IMR-90 (cell line): ENCODE results near the gene ITGA3. TPM values are rescaled to one million over a fixed set of nuclear protein-coding genes. Genes with fewer than 3 reads are reported as not detected.

Experiments
- ATAC-seq: fragments of 200-7000 bp; cut with Tn5 transposase; 2 replicates; pipeline ENCODE4 v1.9.1; 2020; ENCODE audit warnings: low read depth, mild to moderate bottlenecking, moderate library complexity
- BruUV-seq: library from RNA; stranded (reverse); fragments of 400-500 nt; replicated peaks from 2 replicates; lab custom pipeline; 2021; lab: Mats Ljungman, UMichigan
- CTCF ChIA-PET: fragments of 300-600 bp; formaldehyde crosslinking; extraction: SDS; loops from one replicate; lab custom pipeline; 2021; ENCODE audit warnings: antibody characterized with exemption; lab: Yijun Ruan, JAX
- POLR2A ChIA-PET: fragments of 300-600 bp; sonication (Branson Sonifier 250); formaldehyde crosslinking; loops from one replicate; lab custom pipeline; 2022; ENCODE audit warnings: antibody characterized with exemption; ENCODE audit not compliant: unreplicated experiment; lab: Charles Lee
- DNase-seq: peaks from one replicate; pipeline ENCODE4 v3.0.0; 2013
- H2AFZ ChIP-seq: replicated peaks from 2 replicates; pipeline ENCODE3; 2013; ENCODE audit warnings: low read length, mild to moderate bottlenecking; ENCODE audit not compliant: poor library complexity
- H2AK5ac ChIP-seq: 2 replicates; pipeline ENCODE4 v1.6.1; 2013; ENCODE audit warnings: low read depth, low read length, inconsistent platforms
- H2AK9ac ChIP-seq: replicated peaks from 2 replicates; pipeline ENCODE3; 2013; ENCODE audit warnings: mild to moderate bottlenecking, low read depth, low read length, moderate library complexity; ENCODE audit not compliant: poor library complexity
- H2BK120ac ChIP-seq: 2 replicates; pipeline ENCODE4 v1.6.1; 2013; ENCODE audit warnings: low read depth, low read length, inconsistent platforms
- H2BK15ac ChIP-seq: 3 replicates; pipeline ENCODE4 v1.6.1; 2013; ENCODE audit warnings: low read depth, low read length, inconsistent platforms
- H2BK20ac ChIP-seq: 2 replicates; pipeline ENCODE4 v1.6.1; 2013; ENCODE audit warnings: low read depth, mild to moderate bottlenecking, inconsistent platforms, low read length, moderate library complexity
- H2BK5ac ChIP-seq: 2 replicates; pipeline ENCODE4 v1.6.1; 2013; ENCODE audit warnings: mild to moderate bottlenecking, low read depth, low read length, inconsistent platforms; ENCODE audit not compliant: poor library complexity, severe bottlenecking
- H3K14ac ChIP-seq: replicated peaks from 2 replicates; pipeline ENCODE4 v1.6.1; 2013; ENCODE audit warnings: low read depth, low read length, inconsistent platforms
- H3K18ac ChIP-seq: 2 replicates; pipeline ENCODE4 v1.6.1; 2013; ENCODE audit warnings: low read depth, low read length, control low read depth
- H3K23ac ChIP-seq: 2 replicates; pipeline ENCODE4 v1.6.1; 2013; ENCODE audit warnings: low read depth, low read length, inconsistent platforms
- H3K27ac ChIP-seq: 2 replicates; pipeline ENCODE4 v1.5.1; 2013; ENCODE audit warnings: mild to moderate bottlenecking, control low read depth, low read length; ENCODE audit not compliant: insufficient read depth
- H3K27me3 ChIP-seq: 2 replicates; pipeline ENCODE4 v1.6.1; 2013; ENCODE audit warnings: low read length; ENCODE audit not compliant: control insufficient read depth, insufficient read depth
- H3K36me3 ChIP-seq: 2 replicates; pipeline ENCODE4 v1.6.1; 2013; ENCODE audit warnings: low read length, mixed read lengths; ENCODE audit not compliant: control insufficient read depth, insufficient read depth
- H3K4ac ChIP-seq: 2 replicates; pipeline ENCODE4 v1.6.1; 2013; ENCODE audit warnings: low read depth, low read length, inconsistent platforms
- H3K4me1 ChIP-seq: 2 replicates; pipeline ENCODE4 v1.6.1; 2013; ENCODE audit warnings: low read length, mixed read lengths; ENCODE audit not compliant: control insufficient read depth, insufficient read depth
- H3K4me2 ChIP-seq: 2 replicates; pipeline ENCODE4 v1.6.1; 2013; ENCODE audit warnings: low read depth, mild to moderate bottlenecking, control low read depth, low read length, moderate library complexity
- H3K4me3 ChIP-seq: 2 replicates; pipeline ENCODE4 v1.5.1; 2013; ENCODE audit warnings: low read depth, mild to moderate bottlenecking, control low read depth, low read length, moderate library complexity; ENCODE audit not compliant: insufficient read depth
- H3K56ac ChIP-seq: 2 replicates; pipeline ENCODE4 v1.6.1; 2013; ENCODE audit warnings: low read length, inconsistent platforms; ENCODE audit not compliant: insufficient read depth; ENCODE audit errors: extremely low read depth
- H3K79me1 ChIP-seq, 2 experiments: 2 replicates each; pipeline ENCODE4 v1.6.1; 2013; ENCODE audit warnings: low read length in 2 of 2, inconsistent platforms in 1 of 2, low read depth in 1 of 2
- H3K9ac ChIP-seq: 2 replicates; pipeline ENCODE4 v1.6.1; 2013; ENCODE audit warnings: low read depth, low read length, control low read depth
- H3K9me1 ChIP-seq: 2 replicates; pipeline ENCODE4 v1.6.1; 2013; ENCODE audit warnings: low read length, inconsistent platforms; ENCODE audit not compliant: insufficient read depth
- H3K9me3 ChIP-seq: 2 replicates; pipeline ENCODE4 v1.6.1; 2013; ENCODE audit warnings: low read length; ENCODE audit not compliant: control insufficient read depth, insufficient read depth
- H4K20me1 ChIP-seq: 2 replicates; pipeline ENCODE4 v1.6.1; 2013; ENCODE audit warnings: low read length, inconsistent platforms; ENCODE audit not compliant: insufficient read depth
- H4K5ac ChIP-seq: 2 replicates; pipeline ENCODE4 v1.6.1; 2013; ENCODE audit warnings: mild to moderate bottlenecking, low read depth, low read length, control low read depth
- H4K8ac ChIP-seq, 2 experiments: 2 replicates each; pipeline ENCODE4 v1.6.1; 2013; ENCODE audit warnings: low read depth in 2 of 2, low read length in 2 of 2, control low read depth in 1 of 2, inconsistent platforms in 1 of 2
- H4K91ac ChIP-seq: 2 replicates; pipeline ENCODE4 v1.6.1; 2013; ENCODE audit warnings: low read depth, low read length, inconsistent platforms; ENCODE audit not compliant: insufficient read depth
- CHD1 ChIP-seq: IDR thresholded peaks from 2 replicates; pipeline ENCODE4 v1.6.1; 2012; ENCODE audit warnings: low read depth, low read length, improper control_type of control experiment
- FOS ChIP-seq: fragments of 150-350 bp; IDR thresholded peaks from 2 replicates; pipeline ENCODE4 v1.6.1; 2016; ENCODE audit warnings: low read depth, low read length
- RAD21 ChIP-seq: IDR thresholded peaks from 2 replicates; pipeline ENCODE4 v1.6.1; 2012; ENCODE audit warnings: low read length, improper control_type of control experiment
- WGBS, 2 experiments: methylation state at CpG; one replicate each; pipeline versions ENCODE4 v1.1.5 to v1.1.7; 2013; ENCODE audit warnings: missing lambda C conversion rate in 2 of 2; ENCODE audit not compliant: insufficient read length in 1 of 2; ENCODE audit errors: extremely low coverage in 2 of 2; 5-methylcytosine and 5-hydroxymethylcytosine counted together
- dilution Hi-C: fragments of 300-500 bp; cut with HindIII; formaldehyde crosslinking; loops from one replicate; pipeline ENCODE4 v1.14.3; 2018; ENCODE audit warnings: low sequenced_read_pairs; ENCODE audit not compliant: unreplicated experiment
- in situ Hi-C: fragments of 300-500 bp; cut with MboI; formaldehyde crosslinking; loops from 3 replicates; pipeline ENCODE4 v1.14.3; 2019; ENCODE audit warnings: low sequenced_read_pairs, inconsistent platforms, mixed read lengths
- intact Hi-C: fragments of 100-400 bp; cut with micrococcal nuclease; formaldehyde crosslinking; loops from 2 replicates; pipeline ENCODE4 v1.10.0; 2022
- polyA plus RNA-seq, 3 experiments: library from polyadenylated mRNA; depleted of rRNA; stranded (reverse); fragments of >200 nt; gene quantifications; 2 replicates each; pipeline ENCODE4 v1.2.3, GENCODE V29; 2012; ENCODE audit warnings: low replicate concordance in 1 of 3
- total RNA-seq: library from RNA; depleted of rRNA; stranded (reverse); fragments of >200 nt; gene quantifications from 2 replicates; pipeline ENCODE4 v1.2.3, GENCODE V29; 2012

Gene ITGA3
- total and polyA plus RNA-seq, 2 of the 4 experiments (the other 2 are of a cell fraction): 78.0 to 202 TPM

DNA sequence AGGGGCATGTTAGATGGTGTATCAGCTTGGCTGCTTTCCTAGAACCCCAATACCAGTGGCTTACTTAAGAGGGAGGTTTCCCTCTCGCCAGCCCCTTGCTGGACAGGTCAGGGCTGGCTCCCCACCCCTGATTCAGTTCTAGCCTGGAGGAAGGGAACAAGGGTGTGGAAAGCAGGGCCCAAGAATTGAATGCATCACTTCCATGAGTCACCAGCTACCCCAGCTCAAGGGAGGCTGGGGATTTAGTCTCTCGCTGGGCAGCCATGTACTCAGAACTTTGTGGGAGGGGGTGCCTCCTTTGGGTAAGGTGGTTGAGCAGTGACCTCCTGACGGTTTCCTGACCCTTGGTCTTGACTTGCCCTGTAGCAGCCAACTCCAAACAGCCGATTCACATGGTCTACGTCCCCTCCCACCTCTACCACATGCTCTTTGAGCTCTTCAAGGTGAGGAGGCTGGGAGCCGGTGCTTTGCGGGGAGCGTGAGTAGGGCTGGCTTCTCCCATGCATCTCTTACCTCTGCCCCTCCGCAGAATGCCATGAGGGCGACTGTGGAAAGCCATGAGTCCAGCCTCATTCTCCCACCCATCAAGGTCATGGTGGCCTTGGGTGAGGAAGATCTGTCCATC is 52.0 kb downstream of the ITGA3 start:
- H2BK20ac ChIP-seq: no peak overlapping the region
- H3K23ac ChIP-seq: no peak overlapping the region
- H2BK15ac ChIP-seq: no peak overlapping the region
- H4K20me1 ChIP-seq: no peaks in the 10 kb centered on the region
- no peaks in the 10 kb centered on the region for H3K27me3 ChIP-seq
- no peak overlapping the region for H3K18ac ChIP-seq
- no peak overlapping the region for H4K8ac ChIP-seq
- H4K5ac ChIP-seq: no peak overlapping the region
- intact Hi-C loops: no loop called here
- ATAC-seq: peak; percentile 70
- H2BK5ac ChIP-seq: no peak overlapping the region
- H3K27ac ChIP-seq: no peak overlapping the region
- H3K9ac ChIP-seq: no peak overlapping the region
- H3K4ac ChIP-seq: no peak overlapping the region
- peak; percentile 69 for DNase-seq
- H3K9me1 ChIP-seq: peaks cover 6% of the 10 kb centered on the region
- no peaks in the 10 kb centered on the region for H3K79me1 ChIP-seq
- H3K4me1 ChIP-seq: peaks cover 3% of the 10 kb centered on the region
- POLR2A ChIA-PET: interaction anchor here (0.7 kb wide), 1 partner anchor 9 kb away, joined by 4 read pairs; no protein-coding TSS in a partner anchor
- H3K36me3 ChIP-seq: peaks cover 28% of the 10 kb centered on the region; the same call in 1 of the 2 replicates
- WGBS, 2 experiments: no CpG with 5 or more reads among the region's 10 CpGs
- H3K9me3 ChIP-seq: no peaks in the 10 kb centered on the region
- H2AK9ac ChIP-seq: peak overlapping the region; percentile 31
- dilution Hi-C loops: no loop called here
- in situ Hi-C loops: no loop called here
- no peak overlapping the region for H3K4me3 ChIP-seq
- CTCF ChIA-PET: interaction anchor here (1.2 to 2.1 kb wide), 2 partner anchors 9 to 14 kb away, joined by 3 to 7 read pairs; no protein-coding TSS in a partner anchor
- no peak overlapping the region for H3K14ac ChIP-seq
- H2BK120ac ChIP-seq: no peak overlapping the region
- peak overlapping the region; percentile 4 for H2AFZ ChIP-seq
- TF ChIP-seq FOS: peak; percentile 59; the same call in 1 of the 2 replicates
- no peak for TF ChIP-seq RAD21
- no peak for TF ChIP-seq CHD1
- BruUV-seq: no TSS peak
- H3K4me2 ChIP-seq: no peak overlapping the region
- no peak overlapping the region for H3K56ac ChIP-seq
- H4K91ac ChIP-seq: no peak overlapping the region
- H2AK5ac ChIP-seq: 0 out of 2 replicates have a peak overlapping the region, but pooled peaks have one; percentile 49
